Measurements from ENCODE around the gene MED6.

MED6 gene

GRCh38 chr14:70645892-70646291, 45.4 kb upstream of the MED6 start:
- Histone ChIP-seq H3K27ac (ENCODE audit: low read depth, low read length) (no peak overlapping the region), H3K4ac (ENCODE audit: low read depth, low read length) (no peak overlapping the region), H2AFZ (ENCODE audit: insufficient read depth, low read length, poor library complexity) (no peak overlapping the region), H2BK120ac (ENCODE audit: insufficient read depth, low read length, poor library complexity) (no peak overlapping the region), H3K27me3 (ENCODE audit: insufficient read depth, low read length) (no peaks in the 10 kb centered on the region), H3K4me2 (ENCODE audit: low read length) (no peak overlapping the region), H3K79me1 (ENCODE audit: low read length) (peaks cover 5% of the 10 kb centered on the region), H3K36me3 (ENCODE audit: control insufficient read depth in 1 of 2, insufficient read depth in 2 of 2, low read length in 2 of 2) (no peaks in the 10 kb centered on the region), H2BK12ac (ENCODE audit: low read length) (no peak overlapping the region), H3K9me3 (ENCODE audit: insufficient read depth, low read depth, low read length) (no peaks in the 10 kb centered on the region), H4K8ac (ENCODE audit: low read depth, low read length) (no peak overlapping the region), H4K12ac (ENCODE audit: low read depth, low read length) (no peak overlapping the region), H4K91ac (ENCODE audit: low read depth, low read length) (no peak overlapping the region), H3K14ac (ENCODE audit: low read length) (no peak overlapping the region), H3K4me3 (ENCODE audit: low read depth, low read length) (no peak overlapping the region), H2AK5ac (ENCODE audit: low read length) (no peak overlapping the region), H3K79me2 (ENCODE audit: control insufficient read depth, insufficient read depth, low read length, poor library complexity) (peaks cover 6% of the 10 kb centered on the region), H3K18ac (ENCODE audit: low read length) (no peak overlapping the region), H3K9ac (ENCODE audit: low read length) (no peak overlapping the region), H2BK5ac (ENCODE audit: low read depth, low read length, poor library complexity) (no peak overlapping the region), H3K23ac (ENCODE audit: low read length) (no peak overlapping the region), H3K4me1 (ENCODE audit: control insufficient read depth in 1 of 2, insufficient read depth in 2 of 2, low read length in 2 of 2) (peaks cover 9 to 10% of the 10 kb centered on the region in 2 experiments)
- no CpG with 5 or more reads among the region's 6 CpGs for WGBS (ENCODE audit: extremely low coverage, insufficient coverage, insufficient read length)
- no peak for DNase-seq

- no peak overlapping the region for H2BK120ac ChIP-seq (ENCODE audit: insufficient read depth, low read length, poor library complexity)
- H3K4me1 ChIP-seq (ENCODE audit: control insufficient read depth in 1 of 2, insufficient read depth in 2 of 2, low read length in 2 of 2), result peaks cover 10 to 11% of the 10 kb centered on the region in 2 experiments
- H2AK5ac ChIP-seq (ENCODE audit: low read length), result no peak overlapping the region
- no peaks in the 10 kb centered on the region for H3K27me3 ChIP-seq (ENCODE audit: insufficient read depth, low read length)
- H3K27ac ChIP-seq (ENCODE audit: low read depth, low read length), result no peak overlapping the region
- no peak for DNase-seq
- H3K36me3 ChIP-seq (ENCODE audit: control insufficient read depth in 1 of 2, insufficient read depth in 2 of 2, low read length in 2 of 2), result no peaks in the 10 kb centered on the region
- H4K12ac ChIP-seq (ENCODE audit: low read depth, low read length), result no peak overlapping the region
- peaks cover 5% of the 10 kb centered on the region for H3K79me1 ChIP-seq (ENCODE audit: low read length)
- no peak overlapping the region for H2BK5ac ChIP-seq (ENCODE audit: low read depth, low read length, poor library complexity)
- H3K23ac ChIP-seq (ENCODE audit: low read length), result no peak overlapping the region
- no peak overlapping the region for H2BK12ac ChIP-seq (ENCODE audit: low read length)
- no peak overlapping the region for H4K8ac ChIP-seq (ENCODE audit: low read depth, low read length)
- no peak overlapping the region for H3K9ac ChIP-seq (ENCODE audit: low read length)
- H3K4me3 ChIP-seq (ENCODE audit: low read depth, low read length), result no peak overlapping the region
- H3K4ac ChIP-seq (ENCODE audit: low read depth, low read length), result peak overlapping the region; percentile 16
- no peaks in the 10 kb centered on the region for H3K9me3 ChIP-seq (ENCODE audit: insufficient read depth, low read depth, low read length)
- no peak overlapping the region for H3K4me2 ChIP-seq (ENCODE audit: low read length)
- peaks cover 6% of the 10 kb centered on the region for H3K79me2 ChIP-seq (ENCODE audit: control insufficient read depth, insufficient read depth, low read length, poor library complexity)
- no peak overlapping the region for H4K91ac ChIP-seq (ENCODE audit: low read depth, low read length)
- H3K14ac ChIP-seq (ENCODE audit: low read length), result no peak overlapping the region
- no peak overlapping the region for H2AFZ ChIP-seq (ENCODE audit: insufficient read depth, low read length, poor library complexity)
- no CpG with 5 or more reads among the region's 5 CpGs for WGBS (ENCODE audit: extremely low coverage, insufficient coverage, insufficient read length)
- H3K18ac ChIP-seq (ENCODE audit: low read length), result no peak overlapping the region
Observed at GRCh38 chr14:70643967-70644366, 43.5 kb upstream of the MED6 start.

DNA sequence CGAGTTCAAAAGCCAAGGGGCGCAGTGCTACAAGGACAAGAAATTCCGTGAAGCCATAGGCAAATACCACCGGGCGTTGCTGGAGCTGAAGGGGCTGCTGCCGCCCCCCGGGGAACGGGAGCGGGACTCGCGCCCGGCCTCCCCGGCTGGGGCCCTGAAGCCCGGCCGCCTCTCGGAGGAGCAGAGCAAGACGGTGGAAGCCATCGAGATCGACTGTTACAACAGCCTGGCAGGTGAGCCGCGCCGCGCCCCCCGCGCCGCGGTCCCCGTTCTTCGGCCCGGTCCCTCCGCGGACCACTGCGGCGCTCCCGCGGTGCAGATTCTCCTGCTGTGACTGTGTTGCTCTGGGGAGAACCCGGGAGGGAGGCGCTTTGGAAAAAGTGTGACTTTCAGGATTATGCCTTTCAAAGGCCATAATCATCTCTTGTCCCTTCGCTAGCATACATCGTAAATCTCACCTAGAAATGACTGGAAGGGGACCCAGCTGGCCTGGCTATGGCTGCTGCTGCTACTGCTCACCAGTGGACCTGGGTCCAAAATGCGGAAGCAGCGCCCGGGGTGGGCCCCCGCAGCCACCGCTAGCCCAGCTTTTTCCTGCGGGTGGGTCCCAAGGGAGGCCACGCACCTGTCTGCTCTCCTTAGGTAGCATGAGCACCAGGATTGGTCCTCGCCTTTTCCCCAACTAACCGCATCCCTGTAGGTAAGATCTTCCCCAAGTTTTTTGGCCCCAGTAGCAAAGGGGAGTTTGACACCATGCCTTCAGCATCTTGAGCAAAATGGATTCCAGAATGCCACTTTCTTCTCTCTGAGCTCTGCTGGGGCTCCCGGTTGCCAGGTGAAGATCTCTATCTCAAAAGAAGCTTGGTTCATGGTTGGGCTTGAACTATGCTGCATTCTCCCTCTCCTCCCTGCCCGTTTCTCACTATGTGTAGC, 42.1 kb upstream of the MED6 start:
- no peak overlapping the region for H3K23ac ChIP-seq (ENCODE audit: low read length)
- H3K18ac ChIP-seq (ENCODE audit: low read length), result peak overlapping the region; percentile 89
- no peaks in the 10 kb centered on the region for H3K36me3 ChIP-seq (ENCODE audit: control insufficient read depth in 1 of 2, insufficient read depth in 2 of 2, low read length in 2 of 2)
- H3K9me3 ChIP-seq (ENCODE audit: insufficient read depth, low read depth, low read length), result no peaks in the 10 kb centered on the region
- H2BK12ac ChIP-seq (ENCODE audit: low read length), result peak overlapping the region; percentile 53
- no peaks in the 10 kb centered on the region for H3K27me3 ChIP-seq (ENCODE audit: insufficient read depth, low read length)
- H2BK5ac ChIP-seq (ENCODE audit: low read depth, low read length, poor library complexity), result no peak overlapping the region
- no peak overlapping the region for H3K27ac ChIP-seq (ENCODE audit: low read depth, low read length)
- H4K8ac ChIP-seq (ENCODE audit: low read depth, low read length), result peak overlapping the region; percentile 76
- peak overlapping the region; percentile 88 for H3K4ac ChIP-seq (ENCODE audit: low read depth, low read length)
- peak overlapping the region; percentile 28 for H2BK120ac ChIP-seq (ENCODE audit: insufficient read depth, low read length, poor library complexity)
- peak overlapping the region; percentile 26 for H4K12ac ChIP-seq (ENCODE audit: low read depth, low read length)
- peak in 1 of 2 donors; percentile 51 for DNase-seq
- H2AFZ ChIP-seq (ENCODE audit: insufficient read depth, low read length, poor library complexity), result peak overlapping the region; percentile 97
- H3K14ac ChIP-seq (ENCODE audit: low read length), result peak overlapping the region; percentile 50
- H3K4me1 ChIP-seq (ENCODE audit: control insufficient read depth in 1 of 2, insufficient read depth in 2 of 2, low read length in 2 of 2), result peaks cover 10 to 11% of the 10 kb centered on the region in 2 experiments
- peaks cover 5% of the 10 kb centered on the region for H3K79me1 ChIP-seq (ENCODE audit: low read length)
- no peak overlapping the region for H2AK5ac ChIP-seq (ENCODE audit: low read length)
- H3K4me2 ChIP-seq (ENCODE audit: low read length), result peak overlapping the region; percentile 65
- peaks cover 6% of the 10 kb centered on the region for H3K79me2 ChIP-seq (ENCODE audit: control insufficient read depth, insufficient read depth, low read length, poor library complexity)
- H3K4me3 ChIP-seq (ENCODE audit: low read depth, low read length), result peak overlapping the region; percentile 79
- peak overlapping the region; percentile 82 for H4K91ac ChIP-seq (ENCODE audit: low read depth, low read length)
- no CpG with 5 or more reads among the region's 51 CpGs for WGBS (ENCODE audit: extremely low coverage, insufficient coverage, insufficient read length)
- peak overlapping the region; percentile 75 for H3K9ac ChIP-seq (ENCODE audit: low read length)

DNA sequence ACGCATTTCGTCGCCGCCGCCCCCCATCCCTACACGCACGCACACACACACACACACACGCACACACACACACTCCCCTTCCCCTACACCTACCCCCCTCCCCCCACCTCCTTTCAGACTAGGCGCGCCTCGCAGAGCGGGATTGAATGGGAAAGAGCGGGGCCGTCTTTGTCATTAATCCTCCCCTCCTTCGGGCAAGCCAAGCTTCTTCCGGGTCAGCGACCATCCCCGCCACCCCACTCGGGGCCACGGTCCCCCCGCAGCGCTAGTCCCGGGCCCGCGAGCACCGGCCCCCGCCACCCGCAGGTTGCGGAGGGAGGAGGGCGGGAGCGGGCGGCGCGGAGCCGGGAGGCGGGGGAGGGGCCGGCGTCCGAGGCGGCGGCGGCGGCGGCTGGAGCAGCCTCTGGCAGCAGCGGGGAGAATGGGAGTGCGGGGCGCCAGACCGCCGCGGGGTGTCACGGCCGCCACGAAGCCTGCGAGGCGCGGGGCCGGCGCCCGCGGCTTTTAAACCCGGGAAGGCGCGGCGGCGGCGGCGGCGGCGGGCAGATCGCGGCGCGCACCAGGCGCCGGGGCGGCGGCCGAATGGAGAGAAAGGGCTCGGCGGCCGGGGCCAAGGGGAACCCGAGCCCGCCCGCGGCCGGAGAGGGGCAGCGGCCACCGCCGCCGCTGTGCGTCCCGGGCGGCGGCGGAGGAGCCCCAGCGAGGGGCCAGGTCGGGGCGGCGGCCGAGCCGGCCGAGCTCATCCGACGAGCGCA, 41.3 kb upstream of the MED6 start, which contains the start of gene TTC9:
Gene TTC9 (plus strand): TSS at position 369 of the 755 bp plus-strand sequence. CDS start 214 bp downstream, at position 583.
- peak within 1 kb of the TSS; percentile 26 for H4K12ac ChIP-seq (ENCODE audit: low read depth, low read length)
- peak within 1 kb of the TSS; percentile 89 for H3K18ac ChIP-seq (ENCODE audit: low read length)
- H3K4ac ChIP-seq (ENCODE audit: low read depth, low read length), result peak within 1 kb of the TSS; percentile 88
- no peak within 1 kb of the TSS for H2BK5ac ChIP-seq (ENCODE audit: low read depth, low read length, poor library complexity)
- H3K27ac ChIP-seq (ENCODE audit: low read depth, low read length), result no peak within 1 kb of the TSS
- DNase-seq, result peak in 1 of 2 donors; percentile 21
- H3K9me3 ChIP-seq (ENCODE audit: insufficient read depth, low read depth, low read length), result no peaks in the 10 kb centered on the region
- peaks cover 5% of the 10 kb centered on the region for H3K79me1 ChIP-seq (ENCODE audit: low read length)
- H2AFZ ChIP-seq (ENCODE audit: insufficient read depth, low read length, poor library complexity), result peak within 1 kb of the TSS; percentile 97
- H2BK12ac ChIP-seq (ENCODE audit: low read length), result peak within 1 kb of the TSS; percentile 53
- no CpG with 5 or more reads among the region's 105 CpGs for WGBS (ENCODE audit: extremely low coverage, insufficient coverage, insufficient read length)
- H3K4me3 ChIP-seq (ENCODE audit: low read depth, low read length), result peak within 1 kb of the TSS; percentile 79
- H3K27me3 ChIP-seq (ENCODE audit: insufficient read depth, low read length), result no peaks in the 10 kb centered on the region
- peak within 1 kb of the TSS; percentile 82 for H4K91ac ChIP-seq (ENCODE audit: low read depth, low read length)
- H3K36me3 ChIP-seq (ENCODE audit: control insufficient read depth in 1 of 2, insufficient read depth in 2 of 2, low read length in 2 of 2), result no peaks in the 10 kb centered on the region
- H3K79me2 ChIP-seq (ENCODE audit: control insufficient read depth, insufficient read depth, low read length, poor library complexity), result peaks cover 6% of the 10 kb centered on the region
- no peak within 1 kb of the TSS for H2AK5ac ChIP-seq (ENCODE audit: low read length)
- peak within 1 kb of the TSS; percentile 76 for H4K8ac ChIP-seq (ENCODE audit: low read depth, low read length)
- peak within 1 kb of the TSS; percentile 75 for H3K9ac ChIP-seq (ENCODE audit: low read length)
- H3K4me1 ChIP-seq (ENCODE audit: control insufficient read depth in 1 of 2, insufficient read depth in 2 of 2, low read length in 2 of 2), result peaks cover 10 to 11% of the 10 kb centered on the region in 2 experiments
- H3K14ac ChIP-seq (ENCODE audit: low read length), result peak within 1 kb of the TSS; percentile 50
- peak within 1 kb of the TSS; percentile 65 for H3K4me2 ChIP-seq (ENCODE audit: low read length)
- peak within 1 kb of the TSS; percentile 28 for H2BK120ac ChIP-seq (ENCODE audit: insufficient read depth, low read length, poor library complexity)
- H3K23ac ChIP-seq (ENCODE audit: low read length), result no peak within 1 kb of the TSS

Measured in trophoblast cell (in vitro differentiated cells and primary cell).